IMR-90 (cell line): ENCODE data around the gene ZNF169. TPM values are rescaled to one million over a fixed set of nuclear protein-coding genes. Genes with fewer than 3 reads are reported as not detected.

Experiments used
- ATAC-seq: fragments of 200-7000 bp; cut with Tn5 transposase; 2 replicates; pipeline ENCODE4 v1.9.1; 2020; ENCODE audit warnings: low read depth, mild to moderate bottlenecking, moderate library complexity
- BruUV-seq: library from RNA; stranded (reverse); fragments of 400-500 nt; replicated peaks from 2 replicates; lab custom pipeline; 2021; lab: Mats Ljungman, UMichigan
- CTCF ChIA-PET: fragments of 300-600 bp; formaldehyde crosslinking; extraction: SDS; loops from one replicate; lab custom pipeline; 2021; ENCODE audit warnings: antibody characterized with exemption; lab: Yijun Ruan, JAX
- POLR2A ChIA-PET: fragments of 300-600 bp; sonication (Branson Sonifier 250); formaldehyde crosslinking; loops from one replicate; lab custom pipeline; 2022; ENCODE audit warnings: antibody characterized with exemption; ENCODE audit not compliant: unreplicated experiment; lab: Charles Lee
- DNase-seq: peaks from one replicate; pipeline ENCODE4 v3.0.0; 2013
- H2AFZ ChIP-seq: replicated peaks from 2 replicates; pipeline ENCODE3; 2013; ENCODE audit warnings: low read length, mild to moderate bottlenecking; ENCODE audit not compliant: poor library complexity
- H2AK5ac ChIP-seq: 2 replicates; pipeline ENCODE4 v1.6.1; 2013; ENCODE audit warnings: low read depth, low read length, inconsistent platforms
- H2AK9ac ChIP-seq: replicated peaks from 2 replicates; pipeline ENCODE3; 2013; ENCODE audit warnings: mild to moderate bottlenecking, low read depth, low read length, moderate library complexity; ENCODE audit not compliant: poor library complexity
- H2BK120ac ChIP-seq: 2 replicates; pipeline ENCODE4 v1.6.1; 2013; ENCODE audit warnings: low read depth, low read length, inconsistent platforms
- H2BK15ac ChIP-seq: 3 replicates; pipeline ENCODE4 v1.6.1; 2013; ENCODE audit warnings: low read depth, low read length, inconsistent platforms
- H2BK20ac ChIP-seq: 2 replicates; pipeline ENCODE4 v1.6.1; 2013; ENCODE audit warnings: low read depth, mild to moderate bottlenecking, inconsistent platforms, low read length, moderate library complexity
- H2BK5ac ChIP-seq: 2 replicates; pipeline ENCODE4 v1.6.1; 2013; ENCODE audit warnings: mild to moderate bottlenecking, low read depth, low read length, inconsistent platforms; ENCODE audit not compliant: poor library complexity, severe bottlenecking
- H3K14ac ChIP-seq: replicated peaks from 2 replicates; pipeline ENCODE4 v1.6.1; 2013; ENCODE audit warnings: low read depth, low read length, inconsistent platforms
- H3K18ac ChIP-seq: 2 replicates; pipeline ENCODE4 v1.6.1; 2013; ENCODE audit warnings: low read depth, low read length, control low read depth
- H3K23ac ChIP-seq: 2 replicates; pipeline ENCODE4 v1.6.1; 2013; ENCODE audit warnings: low read depth, low read length, inconsistent platforms
- H3K27ac ChIP-seq: 2 replicates; pipeline ENCODE4 v1.5.1; 2013; ENCODE audit warnings: mild to moderate bottlenecking, control low read depth, low read length; ENCODE audit not compliant: insufficient read depth
- H3K27me3 ChIP-seq: 2 replicates; pipeline ENCODE4 v1.6.1; 2013; ENCODE audit warnings: low read length; ENCODE audit not compliant: control insufficient read depth, insufficient read depth
- H3K36me3 ChIP-seq: 2 replicates; pipeline ENCODE4 v1.6.1; 2013; ENCODE audit warnings: low read length, mixed read lengths; ENCODE audit not compliant: control insufficient read depth, insufficient read depth
- H3K4ac ChIP-seq: 2 replicates; pipeline ENCODE4 v1.6.1; 2013; ENCODE audit warnings: low read depth, low read length, inconsistent platforms
- H3K4me1 ChIP-seq: 2 replicates; pipeline ENCODE4 v1.6.1; 2013; ENCODE audit warnings: low read length, mixed read lengths; ENCODE audit not compliant: control insufficient read depth, insufficient read depth
- H3K4me2 ChIP-seq: 2 replicates; pipeline ENCODE4 v1.6.1; 2013; ENCODE audit warnings: low read depth, mild to moderate bottlenecking, control low read depth, low read length, moderate library complexity
- H3K4me3 ChIP-seq: 2 replicates; pipeline ENCODE4 v1.5.1; 2013; ENCODE audit warnings: low read depth, mild to moderate bottlenecking, control low read depth, low read length, moderate library complexity; ENCODE audit not compliant: insufficient read depth
- H3K56ac ChIP-seq: 2 replicates; pipeline ENCODE4 v1.6.1; 2013; ENCODE audit warnings: low read length, inconsistent platforms; ENCODE audit not compliant: insufficient read depth; ENCODE audit errors: extremely low read depth
- H3K79me1 ChIP-seq, 2 experiments: 2 replicates each; pipeline ENCODE4 v1.6.1; 2013; ENCODE audit warnings: low read length in 2 of 2, inconsistent platforms in 1 of 2, low read depth in 1 of 2
- H3K9ac ChIP-seq: 2 replicates; pipeline ENCODE4 v1.6.1; 2013; ENCODE audit warnings: low read depth, low read length, control low read depth
- H3K9me1 ChIP-seq: 2 replicates; pipeline ENCODE4 v1.6.1; 2013; ENCODE audit warnings: low read length, inconsistent platforms; ENCODE audit not compliant: insufficient read depth
- H3K9me3 ChIP-seq: 2 replicates; pipeline ENCODE4 v1.6.1; 2013; ENCODE audit warnings: low read length; ENCODE audit not compliant: control insufficient read depth, insufficient read depth
- H4K20me1 ChIP-seq: 2 replicates; pipeline ENCODE4 v1.6.1; 2013; ENCODE audit warnings: low read length, inconsistent platforms; ENCODE audit not compliant: insufficient read depth
- H4K5ac ChIP-seq: 2 replicates; pipeline ENCODE4 v1.6.1; 2013; ENCODE audit warnings: mild to moderate bottlenecking, low read depth, low read length, control low read depth
- H4K8ac ChIP-seq, 2 experiments: 2 replicates each; pipeline ENCODE4 v1.6.1; 2013; ENCODE audit warnings: low read depth in 2 of 2, low read length in 2 of 2, control low read depth in 1 of 2, inconsistent platforms in 1 of 2
- H4K91ac ChIP-seq: 2 replicates; pipeline ENCODE4 v1.6.1; 2013; ENCODE audit warnings: low read depth, low read length, inconsistent platforms; ENCODE audit not compliant: insufficient read depth
- BHLHE40 ChIP-seq: fragments of 150-350 bp; IDR thresholded peaks from 2 replicates; pipeline ENCODE4 v1.6.1; 2016; ENCODE audit warnings: mild to moderate bottlenecking, low read depth, low read length
- CEBPB ChIP-seq: IDR thresholded peaks from 2 replicates; pipeline ENCODE4 v1.6.1; 2012; ENCODE audit warnings: low read depth, low read length, improper control_type of control experiment
- CHD1 ChIP-seq: IDR thresholded peaks from 2 replicates; pipeline ENCODE4 v1.6.1; 2012; ENCODE audit warnings: low read depth, low read length, improper control_type of control experiment
- ELK1 ChIP-seq: fragments of 150-350 bp; IDR thresholded peaks from 2 replicates; pipeline ENCODE4 v1.6.1; 2016; ENCODE audit warnings: low read depth, mild to moderate bottlenecking, low read length, moderate library complexity, borderline replicate concordance
- FOS ChIP-seq: fragments of 150-350 bp; IDR thresholded peaks from 2 replicates; pipeline ENCODE4 v1.6.1; 2016; ENCODE audit warnings: low read depth, low read length
- MAFK ChIP-seq: IDR thresholded peaks from 2 replicates; pipeline ENCODE4 v1.6.1; 2012; ENCODE audit warnings: low read depth, low read length, improper control_type of control experiment
- NFE2L2 ChIP-seq: fragments of 150-350 bp; IDR thresholded peaks from 2 replicates; pipeline ENCODE4 v1.6.1; 2016; ENCODE audit warnings: low read depth, mild to moderate bottlenecking, low read length
- POLR2A ChIP-seq: IDR thresholded peaks from 2 replicates; pipeline ENCODE4 v1.6.1; 2012; ENCODE audit warnings: mild to moderate bottlenecking, low read depth, low read length
- RAD21 ChIP-seq: IDR thresholded peaks from 2 replicates; pipeline ENCODE4 v1.6.1; 2012; ENCODE audit warnings: low read length, improper control_type of control experiment
- RCOR1 ChIP-seq: IDR thresholded peaks from 2 replicates; pipeline ENCODE4 v1.6.1; 2012; ENCODE audit warnings: mild to moderate bottlenecking, low read length, improper control_type of control experiment; ENCODE audit not compliant: insufficient replicate concordance
- RFX5 ChIP-seq: IDR thresholded peaks from 2 replicates; pipeline ENCODE4 v1.8.0; 2012; ENCODE audit warnings: low read depth, mild to moderate bottlenecking, low read length, moderate library complexity
- SMC3 ChIP-seq: fragments of 150-350 bp; IDR thresholded peaks from 2 replicates; pipeline ENCODE4 v1.6.1; 2016; ENCODE audit warnings: low read depth, mild to moderate bottlenecking, antibody characterized with exemption, low read length, moderate library complexity
- WGBS, 2 experiments: methylation state at CpG; one replicate each; pipeline versions ENCODE4 v1.1.5 to v1.1.7; 2013; ENCODE audit warnings: missing lambda C conversion rate in 2 of 2; ENCODE audit not compliant: insufficient read length in 1 of 2; ENCODE audit errors: extremely low coverage in 2 of 2; 5-methylcytosine and 5-hydroxymethylcytosine counted together
- dilution Hi-C: fragments of 300-500 bp; cut with HindIII; formaldehyde crosslinking; loops from one replicate; pipeline ENCODE4 v1.14.3; 2018; ENCODE audit warnings: low sequenced_read_pairs; ENCODE audit not compliant: unreplicated experiment
- in situ Hi-C: fragments of 300-500 bp; cut with MboI; formaldehyde crosslinking; loops from 3 replicates; pipeline ENCODE4 v1.14.3; 2019; ENCODE audit warnings: low sequenced_read_pairs, inconsistent platforms, mixed read lengths
- intact Hi-C: fragments of 100-400 bp; cut with micrococcal nuclease; formaldehyde crosslinking; loops from 2 replicates; pipeline ENCODE4 v1.10.0; 2022
- polyA plus RNA-seq, 3 experiments: library from polyadenylated mRNA; depleted of rRNA; stranded (reverse); fragments of >200 nt; gene quantifications; 2 replicates each; pipeline ENCODE4 v1.2.3, GENCODE V29; 2012; ENCODE audit warnings: low replicate concordance in 1 of 3
- total RNA-seq: library from RNA; depleted of rRNA; stranded (reverse); fragments of >200 nt; gene quantifications from 2 replicates; pipeline ENCODE4 v1.2.3, GENCODE V29; 2012
- TF ChIP-seq, protein P1 (sequence below): fragments of 150-350 bp; IDR thresholded peaks from 2 replicates; pipeline ENCODE4 v1.6.1; 2017; ENCODE audit warnings: mild to moderate bottlenecking, antibody characterized with exemption, low read length, low read depth
- TF ChIP-seq, protein P2 (sequence below): conservative IDR thresholded peaks from 2 replicates; pipeline ENCODE4 v1.5.1; 2012; ENCODE audit warnings: mild to moderate bottlenecking, low read depth, low read length, improper control_type of control experiment

The ZNF169 gene
- total and polyA plus RNA-seq, 2 of the 4 experiments (the other 2 are of a cell fraction): 2.7 to 3.2 TPM

- ATAC-seq (no peak), DNase-seq (no peak)
- no peak overlapping the region for H3K23ac ChIP-seq
- in situ Hi-C loops (no loop called here), intact Hi-C loops (loop anchor here (5.0 kb wide), 1 partner anchor 250 kb away; no protein-coding TSS in a partner anchor), dilution Hi-C loops (no loop called here)
- H2BK20ac ChIP-seq: no peak overlapping the region
- no peak overlapping the region for H3K9ac ChIP-seq
- peaks cover 2% of the 10 kb centered on the region; the same call in 1 of the 2 replicates for H3K27me3 ChIP-seq
- no peaks in the 10 kb centered on the region for H3K79me1 ChIP-seq
- H3K14ac ChIP-seq: no peak overlapping the region
- WGBS, 2 experiments: 67% methylated on average over 1 of the region's 5 CpGs; no CpG with 5 or more reads in 1 of the 2 experiments
- no peak overlapping the region for H3K4me3 ChIP-seq
- no peaks in the 10 kb centered on the region for H4K20me1 ChIP-seq
- no peak overlapping the region for H3K18ac ChIP-seq
- no TSS peak for BruUV-seq
- H2AFZ ChIP-seq: no peak overlapping the region
- no peak overlapping the region for H2BK5ac ChIP-seq
- H3K4ac ChIP-seq: no peak overlapping the region
- POLR2A ChIA-PET: no interaction called here
- H2BK120ac ChIP-seq: no peak overlapping the region
- H4K91ac ChIP-seq: no peak overlapping the region
- no peak overlapping the region for H4K5ac ChIP-seq
- H3K4me1 ChIP-seq: peaks cover 2% of the 10 kb centered on the region
- H3K36me3 ChIP-seq: no peaks in the 10 kb centered on the region
- TF ChIP-seq BHLHE40 (no peak), RAD21 (no peak), NFE2L2 (no peak), RFX5 (no peak), POLR2A (no peak), CHD1 (no peak), FOS (no peak), ELK1 (no peak), CEBPB (no peak), SMC3 (no peak), RCOR1 (no peak), MAFK (no peak)
- TF ChIP-seq, protein P1, sequence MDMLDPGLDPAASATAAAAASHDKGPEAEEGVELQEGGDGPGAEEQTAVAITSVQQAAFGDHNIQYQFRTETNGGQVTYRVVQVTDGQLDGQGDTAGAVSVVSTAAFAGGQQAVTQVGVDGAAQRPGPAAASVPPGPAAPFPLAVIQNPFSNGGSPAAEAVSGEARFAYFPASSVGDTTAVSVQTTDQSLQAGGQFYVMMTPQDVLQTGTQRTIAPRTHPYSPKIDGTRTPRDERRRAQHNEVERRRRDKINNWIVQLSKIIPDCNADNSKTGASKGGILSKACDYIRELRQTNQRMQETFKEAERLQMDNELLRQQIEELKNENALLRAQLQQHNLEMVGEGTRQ: no peak
- TF ChIP-seq, protein P2, sequence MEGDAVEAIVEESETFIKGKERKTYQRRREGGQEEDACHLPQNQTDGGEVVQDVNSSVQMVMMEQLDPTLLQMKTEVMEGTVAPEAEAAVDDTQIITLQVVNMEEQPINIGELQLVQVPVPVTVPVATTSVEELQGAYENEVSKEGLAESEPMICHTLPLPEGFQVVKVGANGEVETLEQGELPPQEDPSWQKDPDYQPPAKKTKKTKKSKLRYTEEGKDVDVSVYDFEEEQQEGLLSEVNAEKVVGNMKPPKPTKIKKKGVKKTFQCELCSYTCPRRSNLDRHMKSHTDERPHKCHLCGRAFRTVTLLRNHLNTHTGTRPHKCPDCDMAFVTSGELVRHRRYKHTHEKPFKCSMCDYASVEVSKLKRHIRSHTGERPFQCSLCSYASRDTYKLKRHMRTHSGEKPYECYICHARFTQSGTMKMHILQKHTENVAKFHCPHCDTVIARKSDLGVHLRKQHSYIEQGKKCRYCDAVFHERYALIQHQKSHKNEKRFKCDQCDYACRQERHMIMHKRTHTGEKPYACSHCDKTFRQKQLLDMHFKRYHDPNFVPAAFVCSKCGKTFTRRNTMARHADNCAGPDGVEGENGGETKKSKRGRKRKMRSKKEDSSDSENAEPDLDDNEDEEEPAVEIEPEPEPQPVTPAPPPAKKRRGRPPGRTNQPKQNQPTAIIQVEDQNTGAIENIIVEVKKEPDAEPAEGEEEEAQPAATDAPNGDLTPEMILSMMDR: no peak
- H2AK9ac ChIP-seq: no peak overlapping the region
- no peak overlapping the region for H2BK15ac ChIP-seq
- CTCF ChIA-PET: interaction anchor here (0.6 to 1.8 kb wide), 5 partner anchors 15 to 210 kb away, joined by 3 to 5 read pairs (median 4); no protein-coding TSS in a partner anchor
- no peak overlapping the region for H4K8ac ChIP-seq
- H3K4me2 ChIP-seq: no peak overlapping the region
- H3K27ac ChIP-seq: no peak overlapping the region
- no peak overlapping the region for H2AK5ac ChIP-seq
- H3K9me1 ChIP-seq: no peaks in the 10 kb centered on the region
- H3K9me3 ChIP-seq: no peaks in the 10 kb centered on the region
- no peak overlapping the region for H3K56ac ChIP-seq
Observed at GRCh38 chr9:94212531-94212930, 46.6 kb upstream of the ZNF169 start.
